D341Med (cell line): ENCODE measurements around the gene SERF1A.
"Not testable (repeated sequence)": the region's sequence is repeated elsewhere in the genome, so short reads cannot be mapped to it uniquely, and the experiment has no call there.

ENCODE experiments used
- DNase-seq: peaks from one replicate; pipeline ENCODE4 v3.0.0; 2012; ENCODE audit warnings: low spot score

Gene SERF1A

GRCh38 chr5:70900533-70901271, at the start of gene SERF1A:
Gene SERF1A (plus strand): TSS chr5:70900669. CDS start chr5:70900870, 201 bp downstream.
- not testable (repeated sequence) for DNase-seq

GRCh38 chr5:70866778-70867177, 33.7 kb upstream of the SERF1A start:
- not testable (repeated sequence) for DNase-seq

- not testable (repeated sequence) for DNase-seq
Observed at GRCh38 chr5:70870626-70871025, 29.8 kb upstream of the SERF1A start.

- not testable (repeated sequence) for DNase-seq
Observed at GRCh38 chr5:70896076-70896475, 4.4 kb upstream of the SERF1A start.

- DNase-seq, result not testable (repeated sequence)
Observed at GRCh38 chr5:70901272-70901571, 753 bp downstream of the SERF1A start.

DNA sequence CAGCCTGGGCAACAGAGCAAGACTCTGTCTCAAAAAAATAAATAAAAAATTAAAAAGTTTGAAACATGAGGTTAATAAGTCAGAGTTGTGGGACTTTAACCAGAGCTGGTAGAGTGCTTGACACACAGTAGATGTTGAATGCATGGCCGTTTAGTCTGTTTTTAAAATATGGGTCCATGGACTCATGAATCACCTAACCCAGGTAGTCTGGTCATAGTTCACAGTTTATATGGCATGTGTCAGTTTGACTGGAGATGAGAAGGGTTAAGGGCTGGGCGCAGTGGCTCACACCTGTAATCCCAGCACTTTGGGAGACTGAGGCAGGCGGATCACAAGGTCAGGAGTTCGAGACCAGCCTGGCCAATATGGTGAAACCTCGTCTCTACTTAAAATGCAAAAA, 6.2 kb downstream of the SERF1A start:
- DNase-seq, result not testable (repeated sequence)

GRCh38 chr5:70916829-70917228, 16.4 kb downstream of the SERF1A start:
- not testable (repeated sequence) for DNase-seq

DNA sequence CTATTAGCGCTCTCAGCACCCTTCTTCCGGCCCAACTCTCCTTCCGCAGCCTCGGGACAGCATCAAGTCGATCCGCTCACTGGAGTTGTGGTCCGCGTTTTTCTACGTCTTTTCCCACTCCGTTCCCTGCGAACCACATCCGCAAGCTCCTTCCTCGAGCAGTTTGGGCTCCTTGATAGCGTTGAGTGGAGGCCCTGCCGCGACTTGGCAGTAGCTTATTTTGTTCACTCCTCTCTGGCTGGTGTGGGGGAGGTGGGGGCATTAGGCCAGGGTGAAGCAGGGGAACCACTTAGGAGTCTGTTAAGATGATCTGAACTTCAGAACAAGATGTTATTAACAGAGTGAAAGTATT, 24.7 kb downstream of the SERF1A start:
- DNase-seq, result not testable (repeated sequence)

DNA sequence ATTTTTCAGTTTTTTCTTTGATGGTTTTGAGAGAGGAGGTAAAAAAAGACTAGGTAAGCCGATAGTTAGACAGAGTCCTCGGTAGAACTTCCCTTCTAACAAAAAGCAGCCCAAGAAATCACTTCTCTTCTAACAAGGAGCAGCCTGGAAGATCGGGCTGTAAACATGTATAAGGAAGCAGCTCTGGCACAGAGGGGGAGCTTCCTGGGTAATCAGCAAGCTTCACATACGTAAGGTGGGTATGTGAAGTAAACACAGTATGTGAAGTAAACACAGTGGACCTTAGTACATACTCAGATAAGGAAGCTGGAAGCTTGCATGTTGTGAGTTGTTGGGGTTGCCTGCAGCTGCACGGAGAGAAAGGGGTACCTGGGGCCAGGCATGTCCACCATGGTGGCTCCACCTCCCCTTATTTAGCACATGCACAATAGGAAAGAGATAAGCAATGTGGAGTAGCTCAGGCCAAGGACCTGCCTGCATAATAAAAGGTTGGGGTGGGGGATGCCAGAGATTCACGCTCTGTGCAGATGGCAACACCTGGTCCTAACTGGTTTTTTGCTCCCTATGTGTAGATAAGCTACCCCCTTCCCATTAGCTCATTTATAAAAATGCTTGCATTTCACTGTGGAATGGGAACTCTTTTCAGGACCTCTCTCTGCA, 31.4 kb downstream of the SERF1A start:
- not testable (repeated sequence) for DNase-seq

- not testable (repeated sequence) for DNase-seq
Observed at GRCh38 chr5:70932560-70932959, 32.1 kb downstream of the SERF1A start.

- not testable (repeated sequence) for DNase-seq
Observed at GRCh38 chr5:70953068-70953467, 52.6 kb downstream of the SERF1A start.
